GM18508 (cell line): ENCODE results near the gene MYO3A.
"Not testable (repeated sequence)": the region's sequence is repeated elsewhere in the genome, so short reads cannot be mapped to it uniquely, and the experiment has no call there.

Experiments used
- ATAC-seq: cut with Tn5 transposase; IDR thresholded peaks from one replicate; pipeline ENCODE4 v1.9.1; 2021; ENCODE audit warnings: moderate number of reproducible peaks; ENCODE audit not compliant: insufficient read depth, unreplicated experiment

MYO3A gene

DNA sequence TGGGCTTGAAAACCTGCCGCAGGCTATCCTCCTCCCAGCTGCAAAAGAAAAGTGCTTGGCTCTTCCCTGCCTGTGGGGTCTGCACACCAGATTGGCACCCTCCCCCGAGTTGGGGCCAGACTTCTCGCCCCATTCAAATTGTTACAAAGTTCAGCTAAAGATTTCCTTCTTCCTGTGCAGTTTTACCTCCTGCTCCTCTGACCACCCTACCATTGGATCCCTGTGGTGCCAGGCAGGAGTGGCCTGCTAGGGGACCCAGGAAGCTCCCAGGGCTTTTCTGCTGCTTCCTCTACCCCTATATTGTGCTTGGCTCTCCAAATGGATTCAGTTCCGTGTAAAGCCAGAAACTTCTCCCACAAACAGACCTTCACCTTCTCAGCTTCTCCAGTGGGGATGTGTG is 147.4 kb downstream of the MYO3A start:
- ATAC-seq = no peak

DNA sequence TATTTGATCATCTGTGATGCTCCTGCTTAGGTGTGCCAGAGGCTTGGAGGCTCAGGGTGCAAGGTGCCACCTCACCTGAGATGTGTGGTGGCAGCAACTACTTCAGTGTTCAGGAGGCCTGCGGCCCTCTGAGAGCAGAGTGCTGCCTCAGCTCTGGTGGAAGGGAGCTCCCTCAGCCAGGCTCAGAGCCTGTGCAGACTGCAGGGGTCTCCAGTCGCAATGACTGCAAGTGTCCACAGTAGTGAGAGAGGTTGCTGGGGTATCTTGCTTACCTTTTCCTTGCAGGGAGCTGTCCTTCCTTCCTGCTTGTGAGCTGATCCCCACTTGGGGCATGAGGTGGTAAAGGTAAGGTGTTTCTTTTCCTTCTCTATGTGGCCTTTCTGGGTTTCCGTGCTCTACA is 151.5 kb downstream of the MYO3A start:
- no peak for ATAC-seq

DNA sequence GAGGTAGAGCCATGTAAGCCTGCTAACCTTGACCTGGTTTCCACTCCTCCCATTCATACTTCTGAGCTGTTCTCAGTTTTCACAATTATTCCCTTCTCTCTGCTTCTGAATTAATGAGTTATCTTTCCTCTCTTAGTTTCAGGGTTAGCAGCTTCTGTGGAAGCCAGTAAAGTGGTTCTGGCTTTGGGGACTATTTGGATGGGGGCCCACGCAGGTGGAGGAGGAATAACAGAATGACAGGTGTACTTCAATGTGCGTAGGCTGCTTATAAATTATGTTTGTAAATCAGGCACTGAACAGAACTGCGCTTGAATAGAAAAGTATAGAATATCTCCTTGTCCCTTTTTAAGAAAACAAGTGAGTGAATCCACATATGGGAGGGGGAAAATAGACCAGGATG is 153.6 kb downstream of the MYO3A start:
- ATAC-seq = no peak

DNA sequence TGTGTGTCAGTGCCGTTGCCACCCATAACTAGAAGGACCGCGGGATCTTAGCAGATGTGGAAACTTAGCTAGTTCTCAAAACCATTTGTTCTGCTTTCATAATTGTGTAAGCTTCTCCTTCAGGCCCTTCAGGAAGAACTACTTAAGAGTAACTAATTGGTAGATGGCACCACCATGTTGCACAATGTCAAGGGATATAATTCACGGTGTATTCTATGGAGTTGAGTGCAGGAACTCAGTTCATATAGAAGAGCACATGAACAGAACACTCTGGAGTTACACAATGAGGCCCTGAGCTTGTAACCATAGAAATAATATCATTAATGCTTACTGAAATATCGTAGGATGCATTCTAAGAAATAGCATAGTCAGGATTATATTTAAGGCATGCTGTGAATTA is 156.0 kb downstream of the MYO3A start:
- ATAC-seq = no peak

DNA sequence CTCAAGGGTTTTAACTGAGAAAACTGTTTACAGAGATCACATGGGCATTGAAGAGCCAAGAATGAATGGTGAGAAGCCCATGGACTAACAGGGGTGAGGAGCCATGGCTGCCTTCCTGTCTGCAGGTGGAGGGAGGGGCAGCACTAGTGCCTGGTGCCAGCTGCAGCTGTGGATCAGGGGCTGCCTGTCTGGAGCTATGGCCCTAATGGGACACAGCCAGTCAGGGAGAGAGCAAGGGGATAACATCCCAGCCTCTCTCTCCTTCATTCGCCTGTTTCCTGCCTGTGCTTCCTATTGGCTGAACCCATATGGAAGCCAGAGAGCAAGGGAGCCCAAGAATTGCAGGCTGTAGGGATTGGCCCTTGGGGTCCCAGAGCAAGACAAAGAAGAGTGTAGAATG is 156.7 kb downstream of the MYO3A start:
- no peak for ATAC-seq

DNA sequence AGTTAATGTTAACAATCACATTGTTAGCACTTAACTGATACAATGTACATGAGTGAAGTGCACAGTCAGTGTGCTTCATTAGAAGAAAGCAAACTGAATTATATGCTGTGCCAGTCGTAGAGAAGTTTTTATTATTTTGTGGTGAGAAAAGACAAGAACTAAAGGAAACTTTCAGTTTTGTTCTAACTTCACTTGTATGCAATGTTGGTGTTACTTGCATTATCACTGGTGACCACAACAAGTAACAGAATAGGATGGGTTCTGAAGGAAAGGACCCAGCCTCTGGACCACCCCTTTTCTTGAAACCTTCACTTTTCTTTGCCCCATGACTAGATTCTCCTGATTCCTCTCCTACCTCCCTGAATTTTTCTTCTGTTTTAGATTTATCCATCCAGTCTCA is 159.2 kb downstream of the MYO3A start:
- ATAC-seq = no peak

DNA sequence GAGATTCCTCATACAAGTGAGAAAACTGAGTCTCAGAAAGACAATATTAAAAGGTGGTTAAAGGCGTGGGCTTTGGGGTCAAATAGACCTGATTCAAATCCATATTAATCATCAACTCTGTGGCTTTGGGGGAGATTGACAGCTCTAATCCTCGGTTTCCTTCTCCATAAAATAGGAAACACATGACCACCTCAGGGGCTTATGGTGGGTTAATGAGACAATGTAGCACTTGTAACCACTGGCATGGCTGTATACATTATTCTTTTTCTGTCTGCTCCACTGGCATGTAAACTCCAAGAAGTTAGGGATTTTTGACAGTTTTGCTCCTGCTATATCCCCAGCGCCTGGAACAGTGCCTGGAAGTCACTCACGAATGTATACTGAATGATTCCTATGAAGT is 161.8 kb downstream of the MYO3A start:
- no peak for ATAC-seq

DNA sequence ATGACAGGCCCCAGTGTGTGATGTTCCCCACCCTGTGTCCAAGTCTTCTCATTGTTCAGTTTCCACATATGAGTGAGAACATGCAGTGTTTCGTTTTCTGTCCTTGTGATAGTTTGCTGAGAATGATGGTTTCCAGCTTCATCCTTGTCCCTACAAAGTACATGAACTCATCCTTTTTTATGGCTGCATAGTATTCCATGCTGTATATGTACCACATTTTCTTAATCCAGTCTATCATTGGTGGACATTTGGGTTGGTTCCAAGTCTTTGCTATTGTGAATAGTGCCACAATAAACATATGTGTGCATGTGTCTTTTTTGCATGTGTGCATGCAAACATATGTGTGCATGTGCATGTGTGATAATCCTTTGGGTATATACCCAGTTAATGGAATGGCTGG is 163.5 kb downstream of the MYO3A start:
- ATAC-seq = not testable (repeated sequence)

DNA sequence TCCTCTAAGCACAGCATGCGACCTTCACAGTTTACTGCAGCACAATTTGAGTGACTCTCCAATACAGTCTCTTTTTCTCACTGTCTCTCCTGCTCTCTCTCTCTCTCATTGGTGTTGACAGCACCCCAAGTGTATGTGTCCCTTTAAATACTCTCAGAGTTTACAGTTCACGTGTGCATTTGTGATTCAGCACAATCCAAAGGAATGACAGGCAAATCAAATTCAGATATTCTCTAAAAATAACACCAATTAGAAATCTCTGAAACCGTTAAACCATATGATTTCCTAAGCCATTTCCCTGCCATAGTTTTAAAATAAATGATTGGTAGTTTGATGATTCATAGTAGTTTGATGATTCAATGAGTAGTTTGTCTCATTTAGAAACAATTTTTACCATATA is 178.5 kb downstream of the MYO3A start:
- ATAC-seq = no peak

DNA sequence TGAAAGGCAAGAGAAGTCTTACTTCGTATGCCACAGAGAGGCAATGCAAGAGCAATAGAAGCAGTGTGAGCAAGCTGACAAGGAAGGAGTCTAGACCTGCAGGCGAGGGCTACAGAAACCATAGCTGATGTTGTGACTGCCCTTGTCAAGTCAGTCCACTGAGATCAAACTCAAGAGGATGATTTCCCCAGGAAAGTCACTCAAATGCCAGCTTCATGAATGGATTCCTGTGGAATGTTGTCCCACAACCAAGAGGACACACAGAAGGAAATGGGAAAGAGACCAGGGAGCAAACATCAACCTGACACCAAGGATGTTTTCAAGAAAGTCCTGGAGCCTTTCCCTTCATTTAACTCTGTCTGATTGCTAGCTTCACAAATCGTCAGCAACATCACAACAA is 204.6 kb downstream of the MYO3A start:
- ATAC-seq = no peak

DNA sequence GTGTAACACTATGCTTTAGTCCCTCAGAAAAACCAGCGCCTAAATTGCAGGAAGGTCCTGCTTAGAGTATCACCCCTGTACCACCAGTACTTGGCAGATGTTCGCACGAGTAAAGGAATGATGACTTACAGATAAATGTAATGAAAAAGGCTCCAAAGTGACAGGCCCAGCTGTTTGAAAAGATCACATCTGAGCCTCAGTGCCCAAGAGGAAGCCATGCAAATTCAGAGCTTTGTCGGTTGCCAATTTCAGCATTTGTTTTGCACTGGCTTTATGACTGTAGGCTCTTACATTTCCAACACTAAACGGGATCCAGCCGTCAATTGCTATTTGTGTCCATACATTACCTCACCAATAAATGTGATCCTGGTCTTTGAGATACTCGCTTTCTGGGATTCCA is 222.0 kb downstream of the MYO3A start:
- no peak for ATAC-seq

DNA sequence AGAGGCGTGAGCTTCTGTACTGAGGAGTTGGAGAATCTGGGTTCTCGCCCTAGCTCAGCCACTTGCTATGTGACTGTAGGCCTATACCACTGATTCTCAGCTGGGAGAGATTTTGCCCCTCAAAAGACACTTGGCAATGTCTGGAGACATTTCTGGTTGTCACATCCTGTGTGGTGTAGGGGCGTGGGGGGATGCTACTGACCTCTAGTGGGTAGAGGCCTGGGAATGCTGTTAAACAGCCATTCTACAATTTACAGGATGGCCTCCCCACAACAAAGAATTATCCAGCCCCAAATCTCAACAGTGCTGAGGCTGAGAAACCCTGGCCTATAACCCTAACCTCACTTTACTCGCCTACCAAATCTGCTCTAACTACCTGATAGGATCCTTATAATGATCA is 223.7 kb downstream of the MYO3A start:
- no peak for ATAC-seq

DNA sequence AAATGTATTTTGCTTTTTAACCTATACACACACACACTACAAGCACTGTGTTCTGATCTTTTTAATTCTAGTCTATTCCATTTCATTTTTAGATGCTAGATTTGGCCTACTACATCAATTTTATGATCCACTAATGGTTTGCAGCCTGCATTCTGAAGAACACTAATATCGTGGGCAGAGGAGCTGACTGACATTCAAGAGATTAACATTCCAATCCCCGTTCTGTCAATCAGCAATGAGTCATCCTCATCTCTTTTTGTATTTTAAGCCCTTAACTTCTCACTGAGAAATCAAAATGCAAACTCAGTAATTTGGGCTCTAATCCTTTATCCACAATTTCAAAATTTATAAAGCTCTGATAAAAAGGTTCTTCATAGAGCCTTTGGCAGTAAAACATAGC is 235.4 kb downstream of the MYO3A start:
- no peak for ATAC-seq

DNA sequence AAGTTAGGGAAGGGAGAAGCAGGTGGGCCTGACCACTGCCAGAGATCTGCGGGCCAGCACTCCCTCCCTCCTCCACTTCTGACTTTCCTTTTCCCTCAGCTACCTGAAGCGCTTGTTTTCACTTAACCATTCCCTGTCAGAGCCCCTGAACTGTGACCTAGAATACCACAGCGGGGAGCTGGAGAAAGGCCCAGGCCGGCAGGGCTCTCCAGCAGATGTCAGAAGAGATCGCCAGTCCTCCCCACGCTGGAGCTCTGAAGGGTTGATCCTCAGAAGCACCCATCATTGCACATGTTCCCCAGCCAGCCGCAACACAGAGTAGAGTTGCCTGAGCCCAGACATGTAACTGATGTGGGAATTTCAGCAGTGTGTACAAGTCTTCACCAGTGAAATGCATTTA is 238.1 kb downstream of the MYO3A start:
- ATAC-seq = no peak

DNA sequence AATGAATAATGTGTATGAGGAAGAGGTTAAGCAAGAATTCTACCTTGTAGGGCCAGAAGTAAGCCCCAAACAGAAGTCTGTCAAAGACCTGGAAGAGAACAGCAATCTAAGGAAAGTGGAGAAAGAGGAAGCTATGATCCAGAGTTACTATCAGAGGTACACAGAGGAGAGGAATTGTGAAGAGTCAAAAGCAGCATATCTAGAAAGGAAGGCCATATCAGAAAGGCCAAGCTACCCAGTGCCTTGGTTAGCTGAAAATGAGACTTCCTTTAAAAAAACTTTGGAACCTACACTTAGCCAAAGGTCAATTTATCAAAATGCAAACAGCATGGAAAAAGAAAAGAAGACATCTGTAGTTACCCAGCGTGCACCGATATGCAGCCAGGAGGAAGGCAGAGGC is 239.8 kb downstream of the MYO3A start:
- no peak for ATAC-seq

DNA sequence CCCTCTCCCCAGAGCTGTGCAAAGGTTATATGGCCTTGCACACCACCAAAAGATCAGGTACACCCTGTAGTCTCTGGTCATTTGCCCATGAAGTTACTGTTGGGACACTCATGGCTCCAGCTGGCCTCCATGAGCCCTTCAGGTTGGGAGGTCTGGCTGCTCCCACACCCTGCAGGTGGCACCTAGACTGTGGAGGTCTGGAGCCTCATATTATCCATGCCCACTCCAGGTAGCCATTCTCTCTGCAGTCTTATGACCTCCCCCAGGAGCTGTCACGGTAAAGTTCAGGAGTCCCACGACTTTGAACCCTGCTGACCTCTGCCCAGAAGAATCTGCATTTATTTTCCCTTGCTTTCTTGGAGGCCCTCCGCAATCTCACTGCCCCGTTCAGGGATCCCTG is 243.3 kb downstream of the MYO3A start:
- ATAC-seq = no peak

DNA sequence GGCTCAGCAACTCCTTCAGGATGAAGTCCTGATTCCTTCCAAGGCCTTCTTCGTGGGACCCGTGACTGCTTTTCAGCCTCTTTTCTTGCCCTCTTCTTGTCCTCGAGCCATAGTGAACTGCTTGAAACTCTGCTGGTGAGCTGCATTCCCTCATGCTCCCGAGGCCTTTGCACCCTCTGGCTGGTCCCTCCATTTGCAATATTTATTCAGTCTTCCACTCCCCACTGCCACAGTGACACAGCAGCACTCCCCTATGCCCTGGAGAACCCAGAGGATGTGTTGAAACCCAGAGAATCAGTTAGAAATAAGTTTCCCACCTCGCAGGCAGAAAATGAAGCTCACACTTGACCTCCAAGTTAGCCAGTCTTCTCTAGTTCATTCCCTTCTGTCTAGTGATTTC is 260.2 kb downstream of the MYO3A start:
- no peak for ATAC-seq

DNA sequence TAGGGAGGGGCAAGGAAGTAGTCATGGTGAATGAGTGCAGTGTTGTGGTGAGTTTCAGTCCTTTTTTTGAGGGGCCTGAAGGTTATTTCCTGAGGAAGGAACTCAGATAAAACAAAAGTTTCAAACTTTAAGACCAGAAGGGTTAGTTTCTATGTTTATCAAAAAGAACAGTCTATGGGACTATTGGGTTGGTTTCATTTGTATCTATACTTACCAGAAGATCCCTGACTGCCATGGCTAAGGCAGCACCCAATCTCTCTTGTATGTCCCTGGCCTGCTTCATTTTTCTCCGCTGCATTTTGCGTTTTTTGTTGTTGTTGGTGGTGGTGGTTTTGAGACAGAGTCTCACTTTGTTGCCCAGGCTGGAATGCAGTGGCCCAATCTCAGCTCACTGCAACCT is 263.2 kb downstream of the MYO3A start:
- no peak for ATAC-seq

DNA sequence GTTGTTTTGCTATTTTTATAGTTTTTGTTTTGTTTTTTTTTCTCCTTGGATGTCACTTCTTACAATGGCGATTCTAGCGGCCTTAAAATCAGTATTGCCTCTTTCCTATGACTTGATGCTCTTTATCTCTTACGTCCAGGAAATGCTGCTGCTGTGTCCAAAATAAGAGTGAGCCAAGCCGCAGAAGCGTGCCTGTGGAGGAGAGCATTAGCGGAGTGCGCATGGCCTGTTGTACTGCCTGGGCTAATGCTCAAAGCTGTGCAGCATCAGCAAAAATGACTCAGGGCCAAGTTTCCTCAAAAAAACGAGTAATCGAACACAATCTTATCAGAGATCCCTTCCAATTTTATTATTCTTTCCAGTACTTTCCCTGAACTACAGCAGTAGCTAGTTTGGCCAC is 264.1 kb downstream of the MYO3A start:
- ATAC-seq = no peak

DNA sequence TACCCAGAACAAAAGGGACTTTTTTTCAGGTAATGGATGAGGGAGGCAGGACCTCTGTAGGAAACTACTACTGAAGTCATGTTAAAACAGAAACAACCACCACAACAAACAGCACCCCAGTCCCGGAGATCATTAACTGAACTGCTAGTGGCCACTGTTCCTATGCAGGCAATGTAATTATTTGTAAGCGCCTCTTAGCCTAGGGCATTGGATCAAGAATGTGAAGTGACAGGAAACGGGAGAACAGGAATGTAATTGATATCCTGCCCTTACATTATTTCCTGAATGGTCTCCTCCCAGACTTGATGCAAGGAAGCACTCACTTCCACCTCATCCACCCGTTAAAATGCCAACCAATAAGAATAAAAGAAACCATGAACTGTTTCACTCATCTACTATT is 265.8 kb downstream of the MYO3A start:
- ATAC-seq = no peak

DNA sequence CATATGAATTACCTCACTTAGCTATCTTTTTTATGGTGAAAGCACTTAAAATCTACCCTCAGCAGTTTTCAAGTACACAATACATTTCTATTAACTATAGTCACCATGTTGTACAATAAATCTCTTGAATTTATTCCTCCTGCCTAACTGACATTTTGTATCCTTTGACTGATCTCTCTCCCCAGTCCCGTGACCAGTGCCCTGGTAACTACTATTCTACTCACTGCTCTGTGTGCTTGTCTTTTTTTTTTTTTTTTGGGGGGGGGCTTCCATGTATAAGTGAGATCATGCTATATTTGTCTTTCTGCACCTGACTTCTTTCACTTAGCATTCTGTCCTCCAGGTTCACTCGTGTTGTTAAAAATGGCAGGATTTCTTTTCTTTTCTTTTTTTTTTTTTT is 271.2 kb downstream of the MYO3A start:
- ATAC-seq = no peak

DNA sequence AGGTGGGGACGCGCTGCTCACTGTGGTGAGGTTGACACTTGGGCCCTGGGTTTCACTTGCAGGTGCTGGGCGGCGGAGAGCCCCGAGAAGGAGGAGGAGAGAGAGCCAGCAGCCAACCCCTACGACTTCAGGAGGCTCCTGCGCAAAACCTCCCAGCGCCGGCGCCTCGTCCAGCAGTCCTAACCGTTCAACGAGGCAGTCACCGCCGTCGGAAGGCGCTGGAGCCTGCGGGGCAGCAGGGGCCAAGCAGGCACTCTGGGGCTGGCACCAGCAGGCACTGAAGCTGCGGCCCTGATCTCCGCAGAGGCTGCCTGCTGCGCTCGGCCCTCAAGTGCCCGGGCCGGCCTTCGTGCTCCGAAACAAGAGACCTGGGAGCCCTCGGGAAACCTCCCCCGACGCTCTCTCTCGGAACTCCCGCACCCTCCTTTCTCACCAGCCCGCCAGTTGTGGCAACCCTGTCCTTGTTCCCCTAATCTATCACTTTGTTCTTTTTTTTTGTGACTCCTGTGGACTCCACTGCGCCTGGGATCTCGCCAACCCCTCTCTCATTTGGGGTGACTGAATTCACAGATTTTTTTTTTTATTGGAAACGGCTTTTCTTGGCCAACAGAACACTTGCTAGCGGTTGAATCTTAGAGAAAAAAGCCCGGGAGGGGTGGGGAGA is 277.9 kb downstream of the MYO3A start:
- no peak for ATAC-seq

DNA sequence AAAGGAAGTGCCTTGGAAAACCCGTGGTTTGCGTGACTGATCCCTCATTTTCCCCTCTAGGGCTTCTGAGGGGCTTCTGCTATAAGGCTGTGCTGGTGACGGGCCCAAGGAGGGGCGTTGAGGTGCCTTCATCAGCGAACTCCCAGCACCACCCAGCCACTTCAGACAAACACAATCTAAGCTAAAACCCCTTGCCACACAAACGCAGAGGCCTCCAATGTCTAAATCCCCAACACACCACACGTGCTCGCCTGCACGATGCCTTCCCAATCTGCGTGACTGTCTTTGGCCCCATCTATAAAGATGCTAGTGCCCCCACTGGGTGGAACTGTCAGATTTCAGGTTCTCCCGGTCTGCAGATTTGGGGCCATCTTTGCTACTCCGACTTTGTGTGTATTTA is 278.5 kb downstream of the MYO3A start:
- no peak for ATAC-seq
